ENCODE data around the gene EYS. TPM values are rescaled to one million over a fixed set of nuclear protein-coding genes. Genes with fewer than 3 reads are reported as not detected.

The EYS gene
- total and polyA plus RNA-seq, 8 donors = 0.24 to 0.85 (median 0.55) TPM

DNA sequence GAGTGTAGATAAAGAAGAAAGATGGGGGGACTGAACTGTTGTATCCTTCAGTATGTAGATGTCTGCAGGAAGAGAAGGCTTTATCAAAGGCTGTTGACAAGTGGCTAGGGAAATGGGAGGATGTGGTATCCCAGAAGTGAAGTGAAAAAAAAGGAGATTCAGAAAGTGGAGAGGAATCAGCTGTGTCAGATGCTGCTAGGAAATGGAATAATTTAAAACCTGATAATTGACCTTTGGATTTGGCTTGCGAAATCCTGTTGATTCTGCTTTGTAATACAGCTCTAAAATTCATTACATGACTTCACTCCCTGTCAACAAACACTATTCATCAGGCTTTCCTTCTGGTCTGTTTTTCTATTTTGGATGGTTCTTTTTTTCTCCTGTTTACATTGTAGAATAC, 2029.7 kb downstream of the EYS start:
- Histone ChIP-seq H3K9me3 (no peaks in the 10 kb centered on the region), H3K27ac (no peak overlapping the region), H3K4me3 (no peak overlapping the region), H3K27me3 (no peaks in the 10 kb centered on the region), H3K4me1 (peaks cover 0 to 11% of the 10 kb centered on the region in 2 donors), H3K36me3 (peaks cover 0 to 3% of the 10 kb centered on the region in 2 donors)
- DNase-seq = peak in 2 of 4 donors; percentile 20 to 48
- peak; percentile 41 for ATAC-seq
- intact Hi-C loops (cut with DNase I) = no loop called here
- TF ChIP-seq, protein P1, sequence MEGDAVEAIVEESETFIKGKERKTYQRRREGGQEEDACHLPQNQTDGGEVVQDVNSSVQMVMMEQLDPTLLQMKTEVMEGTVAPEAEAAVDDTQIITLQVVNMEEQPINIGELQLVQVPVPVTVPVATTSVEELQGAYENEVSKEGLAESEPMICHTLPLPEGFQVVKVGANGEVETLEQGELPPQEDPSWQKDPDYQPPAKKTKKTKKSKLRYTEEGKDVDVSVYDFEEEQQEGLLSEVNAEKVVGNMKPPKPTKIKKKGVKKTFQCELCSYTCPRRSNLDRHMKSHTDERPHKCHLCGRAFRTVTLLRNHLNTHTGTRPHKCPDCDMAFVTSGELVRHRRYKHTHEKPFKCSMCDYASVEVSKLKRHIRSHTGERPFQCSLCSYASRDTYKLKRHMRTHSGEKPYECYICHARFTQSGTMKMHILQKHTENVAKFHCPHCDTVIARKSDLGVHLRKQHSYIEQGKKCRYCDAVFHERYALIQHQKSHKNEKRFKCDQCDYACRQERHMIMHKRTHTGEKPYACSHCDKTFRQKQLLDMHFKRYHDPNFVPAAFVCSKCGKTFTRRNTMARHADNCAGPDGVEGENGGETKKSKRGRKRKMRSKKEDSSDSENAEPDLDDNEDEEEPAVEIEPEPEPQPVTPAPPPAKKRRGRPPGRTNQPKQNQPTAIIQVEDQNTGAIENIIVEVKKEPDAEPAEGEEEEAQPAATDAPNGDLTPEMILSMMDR (IDR thresholded peaks at IDR 0.05) = no peak

DNA sequence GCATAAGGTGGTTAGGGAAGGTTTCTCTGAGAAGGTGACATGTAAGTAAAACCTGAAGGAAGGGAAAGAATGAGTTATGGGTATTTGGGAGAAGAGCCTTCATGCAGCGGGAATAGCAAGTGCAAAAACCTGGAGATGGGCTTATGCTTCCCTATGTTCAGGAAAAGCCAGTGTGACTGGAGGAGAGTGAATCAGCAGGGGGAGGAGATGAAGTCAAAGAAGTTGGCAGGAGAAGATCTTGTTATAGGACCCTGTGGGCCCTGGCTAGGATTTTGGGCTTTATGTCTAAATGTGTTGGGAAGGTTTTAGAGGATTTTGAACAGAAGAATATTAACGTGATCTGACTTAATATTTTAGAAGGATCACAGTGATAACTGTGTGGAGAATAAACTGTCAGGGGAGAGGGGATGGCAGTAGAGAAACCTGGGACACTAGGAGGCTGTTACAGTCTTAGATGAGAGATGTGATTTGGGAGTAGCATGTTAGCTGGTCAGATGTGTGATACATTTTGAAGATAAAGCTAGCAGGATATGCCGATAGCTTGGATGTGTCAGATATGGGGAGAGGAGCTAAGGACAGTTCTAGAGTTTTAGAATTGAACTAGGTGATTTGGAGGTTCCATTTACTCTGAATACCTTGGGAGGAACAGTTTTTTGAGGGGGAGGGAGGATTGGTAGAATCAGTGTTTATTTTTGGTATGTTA, 2030.5 kb downstream of the EYS start:
- TF ChIP-seq, protein P1 (IDR thresholded peaks at IDR 0.05) = no peak

DNA sequence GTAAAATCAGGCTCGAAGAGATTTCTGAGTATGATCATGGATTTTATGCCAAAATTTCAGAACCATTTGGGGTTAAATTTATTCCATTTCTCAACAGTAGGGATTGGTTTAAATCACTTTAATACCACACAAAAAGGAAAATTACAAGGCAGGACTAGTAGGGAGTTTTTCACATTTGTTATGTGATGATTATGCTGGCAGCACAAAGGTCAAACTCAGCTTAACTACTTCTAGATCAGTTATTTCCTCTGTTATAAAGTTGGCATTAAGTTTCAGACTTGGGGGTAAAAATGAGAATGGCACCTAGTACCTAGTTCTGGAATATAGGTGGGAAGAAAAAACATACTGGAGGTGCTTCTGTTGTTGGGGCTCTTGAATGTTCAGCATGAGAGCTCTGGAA, 2031.9 kb downstream of the EYS start:
- TF ChIP-seq, protein P1 (IDR thresholded peaks at IDR 0.05) = no peak
- DNase-seq (no peak), ATAC-seq (no peak)
- intact Hi-C loops (cut with DNase I) = no loop called here
- Histone ChIP-seq H3K27me3 (no peaks in the 10 kb centered on the region), H3K27ac (no peak overlapping the region), H3K36me3 (peaks cover 0 to 3% of the 10 kb centered on the region in 2 donors), H3K9me3 (no peaks in the 10 kb centered on the region), H3K4me1 (peaks cover 0 to 15% of the 10 kb centered on the region in 2 donors), H3K4me3 (no peak overlapping the region)

More for the DNA sequence above, 2030.5 kb downstream of the EYS start:
- peak; percentile 29 for ATAC-seq
- H3K36me3 ChIP-seq = peaks cover 0 to 3% of the 10 kb centered on the region in 2 donors
- no peak for DNase-seq
- H3K9me3 ChIP-seq = no peaks in the 10 kb centered on the region
- no peak overlapping the region for H3K27ac ChIP-seq
- intact Hi-C loops (cut with DNase I) = no loop called here
- H3K4me3 ChIP-seq = no peak overlapping the region
- peaks cover 0 to 11% of the 10 kb centered on the region in 2 donors for H3K4me1 ChIP-seq
- H3K27me3 ChIP-seq = no peaks in the 10 kb centered on the region

DNA sequence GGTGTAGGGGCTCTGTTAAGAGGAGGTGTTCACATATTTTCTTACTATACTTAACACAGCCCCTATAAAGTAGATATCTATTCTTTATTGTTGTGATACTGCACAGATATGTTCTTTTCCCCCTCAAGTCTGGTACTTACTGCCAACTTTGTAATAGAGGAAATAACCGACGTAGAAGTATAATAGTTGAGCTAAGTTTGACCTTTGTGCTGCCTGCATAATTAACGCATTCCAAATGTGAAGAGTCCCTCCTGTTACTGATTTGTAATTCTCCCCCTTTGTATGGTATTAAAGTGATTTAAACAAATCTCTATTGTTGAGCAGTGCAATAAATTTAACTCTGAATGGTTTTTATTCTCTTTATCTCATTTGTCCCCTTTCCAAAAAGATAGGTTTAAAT, 2032.4 kb downstream of the EYS start:
- DNase-seq = no peak
- intact Hi-C loops (cut with DNase I) = no loop called here
- TF ChIP-seq, protein P1 (IDR thresholded peaks at IDR 0.05) = no peak
- Histone ChIP-seq H3K27me3 (no peaks in the 10 kb centered on the region), H3K9me3 (no peaks in the 10 kb centered on the region), H3K27ac (no peak overlapping the region), H3K36me3 (peaks cover 0 to 3% of the 10 kb centered on the region in 2 donors), H3K4me1 (peaks cover 0 to 15% of the 10 kb centered on the region in 2 donors), H3K4me3 (no peak overlapping the region)
- no peak for ATAC-seq

DNA sequence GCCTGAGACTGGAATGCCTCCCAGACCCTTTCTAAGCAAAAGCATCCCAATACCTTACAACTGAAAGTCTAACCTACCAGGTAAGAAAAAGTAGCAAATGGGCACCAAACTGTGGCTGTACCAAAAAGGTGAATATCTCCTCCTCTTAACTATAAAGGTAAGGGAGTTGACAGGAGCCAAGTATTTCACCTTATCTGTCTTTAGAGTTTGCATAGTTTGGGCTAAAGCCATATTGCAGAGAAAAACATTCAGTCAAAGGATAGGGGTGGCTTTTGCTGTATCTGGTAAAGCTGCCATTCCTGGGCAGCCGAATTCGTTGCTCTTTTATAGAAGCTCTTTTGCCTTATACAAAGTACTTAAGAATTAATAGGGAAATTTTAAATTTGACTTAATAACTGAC, 2033.3 kb downstream of the EYS start:
- Histone ChIP-seq H3K4me1 (peaks cover 0 to 11% of the 10 kb centered on the region in 2 donors), H3K36me3 (peaks cover 0 to 3% of the 10 kb centered on the region in 2 donors), H3K9me3 (no peaks in the 10 kb centered on the region), H3K27me3 (no peaks in the 10 kb centered on the region), H3K27ac (no peak overlapping the region), H3K4me3 (no peak overlapping the region)
- DNase-seq (no peak), ATAC-seq (no peak)
- intact Hi-C loops (cut with DNase I) = no loop called here
- TF ChIP-seq, protein P1 (IDR thresholded peaks at IDR 0.05) = no peak

Data from left lung (tissue), 10 donors.